Skeletal muscle cell (primary cell): ENCODE data around the gene USP6NL.

Source experiments
- DNase-seq: peaks from one replicate; pipeline ENCODE4 v3.0.0-alpha.2; 2010; ENCODE audit warnings: low read depth
- H3K4me3 ChIP-seq: 2 replicates; pipeline ENCODE4 v1.5.1; 2011; ENCODE audit warnings: low read depth, mild to moderate bottlenecking, control low read depth, low read length, moderate library complexity

USP6NL gene

DNA sequence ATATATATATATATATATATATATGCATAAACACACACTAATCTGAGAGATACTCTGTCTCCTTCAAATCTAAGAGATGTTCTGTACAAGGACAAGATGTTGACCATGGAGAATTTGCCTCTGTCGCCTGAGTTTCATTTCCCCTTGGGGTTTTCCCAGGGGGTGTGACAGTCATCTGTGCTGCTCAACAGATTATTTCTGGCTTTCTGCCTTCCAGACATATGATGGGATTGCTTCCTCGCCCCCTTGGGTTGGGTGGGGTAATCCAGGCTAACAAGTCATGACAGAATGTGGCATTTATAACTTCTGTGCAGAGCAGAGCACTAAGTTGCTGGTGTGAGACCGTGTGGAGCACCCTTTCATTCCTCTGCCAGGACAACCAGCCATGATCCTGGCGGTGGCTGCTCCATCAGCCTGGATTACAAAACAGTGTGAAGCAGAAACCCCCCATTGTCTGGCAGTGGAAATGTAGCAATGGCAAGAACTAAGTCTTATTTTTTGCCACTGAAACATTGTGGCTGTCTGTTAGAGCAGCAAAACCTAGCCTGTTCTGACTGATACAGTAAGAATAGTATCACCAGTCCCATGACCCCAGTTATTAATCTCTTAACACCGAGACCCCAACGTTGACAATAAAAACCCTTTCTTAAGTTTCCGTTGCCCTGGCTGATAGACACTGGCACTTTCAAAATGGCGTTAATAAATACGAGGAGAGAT, 13.7 kb upstream of the USP6NL start:
- DNase-seq: no peak

DNA sequence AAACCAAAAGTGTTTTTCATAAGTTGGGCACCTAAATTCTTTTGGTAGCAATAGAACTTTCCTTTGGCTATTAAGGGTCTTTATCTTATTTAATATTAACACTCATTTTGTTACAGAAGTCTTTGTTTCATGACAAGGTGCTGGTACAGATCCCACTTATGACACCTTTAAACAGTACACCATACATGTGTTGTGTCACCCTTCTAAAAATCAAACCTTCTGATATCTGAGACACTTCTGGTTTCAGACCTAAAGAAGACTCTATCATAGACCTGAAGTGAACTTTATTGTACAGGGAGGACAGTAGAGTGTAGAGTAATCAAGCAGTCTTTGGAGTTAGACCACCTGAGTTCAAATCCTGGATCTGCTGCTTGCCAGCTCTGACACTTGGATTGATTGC, 5.8 kb upstream of the USP6NL start:
- DNase-seq: no peak
- no peak overlapping the region for H3K4me3 ChIP-seq

More for the DNA sequence above, 13.7 kb upstream of the USP6NL start:
- H3K4me3 ChIP-seq: no peak overlapping the region

GRCh38 chr10:11616021-11616420, 4.6 kb upstream of the USP6NL start:
- no peak overlapping the region for H3K4me3 ChIP-seq
- DNase-seq: no peak

- DNase-seq: no peak
Measured at GRCh38 chr10:11615396-11615795, 3.9 kb upstream of the USP6NL start.

GRCh38 chr10:11612021-11613001, 861 bp upstream of the USP6NL start:
- no peak for DNase-seq

More at GRCh38 chr10:11615396-11615795, 3.9 kb upstream of the USP6NL start:
- H3K4me3 ChIP-seq: no peak overlapping the region

DNA sequence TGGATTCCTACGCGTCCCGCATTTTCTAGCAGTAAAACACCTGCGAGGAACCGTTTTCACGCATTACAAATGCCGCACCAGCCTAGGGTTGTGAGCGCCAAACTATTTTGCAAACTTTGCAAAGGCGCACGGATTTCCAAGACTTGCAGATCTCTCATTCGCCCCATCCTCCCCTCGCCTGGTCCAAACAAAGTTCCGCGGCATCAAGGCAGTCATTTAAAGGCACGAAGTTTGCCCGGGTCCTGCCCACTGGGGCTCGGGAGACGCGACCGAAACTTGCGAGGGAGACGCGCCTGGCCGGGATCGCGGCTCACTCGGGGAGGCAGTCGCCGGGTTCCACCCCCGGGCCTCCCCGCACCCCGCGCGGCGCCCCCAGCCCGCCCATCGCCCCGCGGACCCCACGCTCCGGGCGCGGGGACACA, 613 bp downstream of the USP6NL start:
- peak overlapping the region; percentile 94 for H3K4me3 ChIP-seq
- no peak for DNase-seq

More at GRCh38 chr10:11612021-11613001, 861 bp upstream of the USP6NL start:
- peak overlapping the region; percentile 94 for H3K4me3 ChIP-seq

- DNase-seq: no peak
- H3K4me3 ChIP-seq: peak overlapping the region; percentile 94
Measured at GRCh38 chr10:11610166-11610825, 1.2 kb downstream of the USP6NL start.

- H3K4me3 ChIP-seq: no peak overlapping the region
- no peak for DNase-seq
Measured at GRCh38 chr10:11609492-11610093, 1.9 kb downstream of the USP6NL start.

GRCh38 chr10:11609052-11609451, 2.4 kb downstream of the USP6NL start:
- no peak overlapping the region for H3K4me3 ChIP-seq
- DNase-seq: no peak

GRCh38 chr10:11608159-11609013, 3.1 kb downstream of the USP6NL start:
- H3K4me3 ChIP-seq: no peak overlapping the region
- no peak for DNase-seq

- DNase-seq: no peak
- H3K4me3 ChIP-seq: no peak overlapping the region
Measured at GRCh38 chr10:11605807-11606408, 5.5 kb downstream of the USP6NL start.

DNA sequence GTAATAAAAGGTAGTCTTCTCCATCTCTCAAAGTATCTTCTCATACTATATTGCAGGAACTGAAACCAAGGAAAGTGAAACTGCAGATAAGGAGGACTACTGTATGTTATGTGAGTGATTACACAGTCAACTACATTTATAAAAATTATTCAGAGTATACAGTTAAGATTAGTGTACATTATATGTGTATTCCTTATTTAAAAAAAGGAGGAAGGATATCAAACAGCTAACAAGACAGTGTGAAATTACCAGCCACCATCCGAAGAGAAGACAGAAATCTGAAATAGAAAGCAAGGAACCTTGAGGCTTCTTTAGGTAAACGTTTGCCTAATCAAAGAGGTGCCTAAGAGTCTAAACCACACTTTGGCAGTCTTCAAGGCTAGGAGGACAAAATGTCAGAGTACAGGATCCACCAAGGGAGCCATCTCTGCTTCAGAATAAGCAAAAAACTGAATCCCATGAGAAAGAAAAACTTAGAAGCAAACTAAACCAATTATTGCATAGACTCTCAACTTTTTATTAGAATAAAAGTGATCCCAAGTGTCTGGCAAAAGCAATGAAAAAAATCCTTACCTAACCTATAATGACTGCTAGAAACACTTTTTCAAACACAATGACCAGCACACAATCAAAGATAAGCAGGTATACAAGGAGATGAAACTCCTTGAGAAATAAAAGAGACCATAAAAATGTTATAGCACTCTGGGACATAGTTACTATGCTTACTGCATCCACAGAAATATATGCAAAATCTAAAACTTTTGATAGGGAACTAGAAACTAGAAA, 6.4 kb downstream of the USP6NL start:
- no peak overlapping the region for H3K4me3 ChIP-seq
- DNase-seq: no peak

DNA sequence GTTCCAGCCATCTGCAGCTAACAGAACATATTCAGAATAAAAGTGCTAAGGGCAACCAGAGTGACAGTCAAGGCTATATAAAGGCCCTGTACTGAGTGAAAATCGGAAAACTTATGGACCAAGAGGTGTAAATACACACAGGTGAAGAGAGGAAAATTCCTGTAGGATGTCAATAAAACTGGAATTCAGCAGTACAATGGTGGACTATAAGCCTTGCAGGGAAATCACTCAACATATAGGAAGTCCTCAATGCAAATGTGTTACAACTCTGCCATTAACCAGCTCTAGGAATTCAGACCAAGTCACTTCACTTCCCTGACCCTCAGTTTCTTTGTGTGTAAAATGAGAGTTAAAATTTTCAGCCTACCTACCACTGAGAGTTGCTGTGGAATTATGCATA, 7.7 kb downstream of the USP6NL start:
- no peak overlapping the region for H3K4me3 ChIP-seq
- DNase-seq: no peak

DNA sequence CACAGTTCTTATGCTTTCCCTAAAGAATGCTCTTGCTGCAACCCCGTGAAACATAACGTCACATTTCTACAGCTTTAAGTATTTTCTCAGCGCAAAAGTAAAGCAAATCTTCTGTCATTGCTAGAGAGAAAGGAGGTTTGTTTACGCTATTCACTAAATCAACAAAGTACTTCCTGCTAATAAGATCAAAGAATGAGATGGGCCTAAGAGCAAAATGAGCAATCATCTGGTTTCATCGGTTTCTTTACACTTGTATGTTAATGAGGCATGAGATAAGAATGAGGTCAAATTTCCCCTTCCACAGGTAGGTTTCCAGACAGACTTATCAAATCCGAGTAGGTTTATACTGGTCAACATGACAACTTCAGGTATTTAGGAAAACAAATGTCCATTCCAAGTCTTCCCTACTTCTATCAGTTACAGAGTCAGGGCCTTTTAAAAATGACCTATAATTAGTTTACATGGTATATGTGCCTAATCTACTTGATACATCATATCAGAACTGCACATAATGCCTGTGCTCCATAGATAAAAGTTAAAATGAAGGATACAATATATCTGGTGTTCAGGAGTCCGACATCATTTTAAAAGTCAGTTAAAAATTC, 8.4 kb downstream of the USP6NL start:
- DNase-seq: no peak
- H3K4me3 ChIP-seq: no peak overlapping the region

GRCh38 chr10:11602358-11602757, 9.1 kb downstream of the USP6NL start:
- DNase-seq: no peak
- H3K4me3 ChIP-seq: no peak overlapping the region

DNA sequence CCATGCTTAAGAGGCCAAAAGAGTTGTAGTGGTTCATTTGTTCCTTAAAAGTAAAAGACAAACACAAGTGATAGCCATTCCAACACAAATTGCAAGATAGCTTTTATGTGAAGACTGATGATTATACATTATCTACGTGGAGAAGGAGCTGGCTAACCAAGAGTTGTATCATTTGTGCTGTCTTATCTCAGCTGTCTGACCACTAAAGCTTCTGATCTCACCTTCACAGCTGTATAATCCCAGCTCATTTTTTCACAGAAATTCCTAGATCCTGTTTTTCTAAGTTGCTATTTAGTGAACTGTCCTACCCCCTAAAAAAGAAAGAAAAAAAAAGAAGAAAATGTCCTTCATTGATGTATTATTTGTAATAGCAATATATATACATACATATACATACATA, 9.8 kb downstream of the USP6NL start:
- H3K4me3 ChIP-seq: no peak overlapping the region
- no peak for DNase-seq

DNA sequence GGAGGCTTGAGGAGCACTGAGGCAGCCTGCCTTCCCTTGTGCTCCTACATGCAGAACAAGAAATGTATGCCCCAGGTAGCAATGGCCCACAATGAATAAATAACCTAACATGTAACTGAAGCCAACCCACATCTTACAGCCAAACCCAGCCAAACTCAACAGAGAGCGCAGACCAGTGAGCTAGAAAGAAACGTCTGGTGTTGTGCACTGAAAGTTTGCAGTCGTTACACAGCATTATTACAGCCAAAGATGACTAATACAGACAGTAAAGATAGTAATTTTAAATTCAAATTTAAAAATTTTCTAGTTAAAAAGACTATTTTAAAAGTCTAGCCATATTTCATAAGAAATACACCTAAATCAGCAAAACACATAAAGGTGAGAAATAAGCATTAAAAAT, 11.2 kb downstream of the USP6NL start:
- DNase-seq: no peak
- no peak overlapping the region for H3K4me3 ChIP-seq
